ENCODE data around the gene KCNMA1.

The KCNMA1 gene

GRCh38 chr10:77117501-77117900 lies 520.1 kb downstream of the KCNMA1 start:
- H3K27ac ChIP-seq (ENCODE audit: low read length), result no peak overlapping the region
- H3K9ac ChIP-seq (ENCODE audit: low read length), result no peak overlapping the region
- H3K9me3 ChIP-seq (ENCODE audit: control insufficient read depth, low read depth, low read length), result no peaks in the 10 kb centered on the region
- no peak overlapping the region for H3K4me3 ChIP-seq (ENCODE audit: low read length)
- H3K4me1 ChIP-seq (ENCODE audit: control insufficient read depth, low read depth, low read length), result peaks cover 25% of the 10 kb centered on the region
- no peaks in the 10 kb centered on the region for H3K27me3 ChIP-seq (ENCODE audit: control insufficient read depth, insufficient read depth, low read length)
- no peaks in the 10 kb centered on the region for H3K36me3 ChIP-seq (ENCODE audit: control insufficient read depth, low read depth, low read length)

DNA sequence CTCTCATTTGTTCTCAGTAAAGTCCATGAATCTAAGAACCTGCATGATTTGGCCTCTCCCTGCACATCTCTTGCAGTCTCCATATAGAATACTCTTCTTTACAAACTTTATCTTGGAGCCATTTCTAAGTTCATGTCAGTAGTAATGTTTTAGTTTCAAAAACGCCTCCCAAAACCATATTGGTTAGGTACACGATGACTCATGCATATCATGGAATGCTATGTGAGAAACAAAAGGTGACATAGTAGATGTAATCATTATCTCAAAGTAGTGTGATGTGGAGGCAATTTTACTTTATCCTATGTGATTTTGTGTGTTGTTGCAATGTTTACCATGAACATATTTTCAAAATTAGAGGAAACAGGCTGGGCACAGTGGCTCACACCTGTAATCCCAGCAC lies 520.7 kb downstream of the KCNMA1 start:
- Histone ChIP-seq H3K9ac (ENCODE audit: low read length) (no peak overlapping the region), H3K27ac (ENCODE audit: low read length) (no peak overlapping the region), H3K27me3 (ENCODE audit: control insufficient read depth, insufficient read depth, low read length) (no peaks in the 10 kb centered on the region), H3K4me3 (ENCODE audit: low read length) (no peak overlapping the region), H3K4me1 (ENCODE audit: control insufficient read depth, low read depth, low read length) (peaks cover 30% of the 10 kb centered on the region), H3K9me3 (ENCODE audit: control insufficient read depth, low read depth, low read length) (no peaks in the 10 kb centered on the region), H3K36me3 (ENCODE audit: control insufficient read depth, low read depth, low read length) (no peaks in the 10 kb centered on the region)

- no peaks in the 10 kb centered on the region for H3K9me3 ChIP-seq (ENCODE audit: control insufficient read depth, low read depth, low read length)
- peaks cover 53% of the 10 kb centered on the region for H3K4me1 ChIP-seq (ENCODE audit: control insufficient read depth, low read depth, low read length)
- H3K9ac ChIP-seq (ENCODE audit: low read length), result peak overlapping the region; percentile 21
- no peaks in the 10 kb centered on the region for H3K27me3 ChIP-seq (ENCODE audit: control insufficient read depth, insufficient read depth, low read length)
- peak overlapping the region; percentile 36 for H3K4me3 ChIP-seq (ENCODE audit: low read length)
- H3K27ac ChIP-seq (ENCODE audit: low read length), result no peak overlapping the region
- H3K36me3 ChIP-seq (ENCODE audit: control insufficient read depth, low read depth, low read length), result no peaks in the 10 kb centered on the region
Observed at GRCh38 chr10:77114181-77114821, 523.3 kb downstream of the KCNMA1 start.

DNA sequence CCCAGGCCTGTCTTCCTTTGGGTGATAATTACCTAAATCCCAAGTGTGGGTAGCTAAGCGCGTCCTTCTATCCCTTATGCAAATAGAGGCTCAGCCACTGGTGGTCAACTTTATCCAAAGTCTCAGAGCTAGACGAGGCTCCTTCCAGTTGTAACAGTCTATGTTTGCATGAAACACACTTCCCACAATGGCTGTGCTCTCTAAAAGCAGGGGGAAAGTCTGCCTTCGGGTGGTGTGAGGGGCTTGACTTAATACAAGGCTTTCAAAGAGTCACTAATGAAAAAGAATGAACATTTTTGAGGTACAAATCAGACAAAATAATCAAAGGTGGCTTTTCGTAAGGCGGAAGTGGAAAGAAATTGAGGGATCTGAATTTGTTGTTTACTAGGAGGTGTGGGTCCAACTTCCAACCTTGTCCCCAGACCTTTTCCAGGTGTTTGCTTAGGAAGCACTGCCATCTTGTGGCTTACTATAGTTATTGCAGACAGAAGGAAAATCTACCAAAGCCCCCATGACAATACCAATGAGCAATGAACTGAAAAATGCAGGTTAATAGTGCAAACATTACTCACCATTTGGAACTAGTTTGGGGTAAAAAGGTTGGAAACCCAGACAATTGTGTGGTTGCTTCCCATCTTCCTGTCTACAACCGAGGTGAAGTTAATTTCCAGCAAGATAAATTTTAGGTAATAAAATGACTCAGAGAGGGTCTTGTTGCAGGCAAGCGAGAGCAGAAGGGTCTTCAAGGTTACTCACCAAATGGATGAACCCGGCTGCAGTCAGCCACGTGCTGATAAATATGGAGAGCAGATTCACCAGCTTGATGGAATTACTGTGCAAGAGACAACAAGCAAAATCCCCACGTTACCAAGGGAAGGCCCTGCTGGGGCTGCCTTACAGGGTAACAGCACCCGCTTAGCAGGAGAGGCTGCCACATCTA lies 525.7 kb downstream of the KCNMA1 start:
- H3K4me1 ChIP-seq (ENCODE audit: control insufficient read depth, low read depth, low read length), result peaks cover 66% of the 10 kb centered on the region
- no peak overlapping the region for H3K4me3 ChIP-seq (ENCODE audit: low read length)
- H3K27me3 ChIP-seq (ENCODE audit: control insufficient read depth, insufficient read depth, low read length), result no peaks in the 10 kb centered on the region
- H3K9ac ChIP-seq (ENCODE audit: low read length), result no peak overlapping the region
- no peaks in the 10 kb centered on the region for H3K9me3 ChIP-seq (ENCODE audit: control insufficient read depth, low read depth, low read length)
- H3K36me3 ChIP-seq (ENCODE audit: control insufficient read depth, low read depth, low read length), result no peaks in the 10 kb centered on the region
- H3K27ac ChIP-seq (ENCODE audit: low read length), result no peak overlapping the region

DNA sequence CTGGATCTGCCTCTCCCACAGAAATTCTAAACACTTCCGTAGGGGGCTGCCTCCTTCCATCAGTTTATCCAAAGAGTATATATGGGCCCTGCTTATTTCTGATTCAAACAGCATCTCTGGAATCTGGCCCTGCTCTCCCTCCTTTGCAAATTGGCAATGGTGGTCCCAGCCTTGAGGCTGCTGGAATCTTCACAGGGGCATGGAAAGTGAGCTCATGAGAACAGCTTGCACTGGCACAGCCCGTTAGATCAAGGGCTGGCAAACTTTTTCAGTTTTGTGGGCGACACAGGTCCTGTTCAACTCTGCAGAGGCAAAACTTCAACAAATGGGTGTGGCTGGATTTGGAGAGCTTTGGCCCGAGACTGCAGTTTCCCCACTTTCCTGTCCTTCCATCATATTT lies 526.9 kb downstream of the KCNMA1 start:
- H3K27me3 ChIP-seq (ENCODE audit: control insufficient read depth, insufficient read depth, low read length), result no peaks in the 10 kb centered on the region
- H3K9me3 ChIP-seq (ENCODE audit: control insufficient read depth, low read depth, low read length), result no peaks in the 10 kb centered on the region
- H3K4me1 ChIP-seq (ENCODE audit: control insufficient read depth, low read depth, low read length), result peaks cover 60% of the 10 kb centered on the region
- H3K27ac ChIP-seq (ENCODE audit: low read length), result no peak overlapping the region
- no peaks in the 10 kb centered on the region for H3K36me3 ChIP-seq (ENCODE audit: control insufficient read depth, low read depth, low read length)
- no peak overlapping the region for H3K9ac ChIP-seq (ENCODE audit: low read length)
- H3K4me3 ChIP-seq (ENCODE audit: low read length), result no peak overlapping the region

- peak overlapping the region; percentile 14 for H3K9ac ChIP-seq (ENCODE audit: low read length)
- H3K27me3 ChIP-seq (ENCODE audit: control insufficient read depth, insufficient read depth, low read length), result no peaks in the 10 kb centered on the region
- H3K4me3 ChIP-seq (ENCODE audit: low read length), result no peak overlapping the region
- no peaks in the 10 kb centered on the region for H3K36me3 ChIP-seq (ENCODE audit: control insufficient read depth, low read depth, low read length)
- no peaks in the 10 kb centered on the region for H3K9me3 ChIP-seq (ENCODE audit: control insufficient read depth, low read depth, low read length)
- H3K4me1 ChIP-seq (ENCODE audit: control insufficient read depth, low read depth, low read length), result peaks cover 48% of the 10 kb centered on the region
- peak overlapping the region; percentile 22 for H3K27ac ChIP-seq (ENCODE audit: low read length)
Observed at GRCh38 chr10:77109351-77109994, 528.1 kb downstream of the KCNMA1 start.

DNA sequence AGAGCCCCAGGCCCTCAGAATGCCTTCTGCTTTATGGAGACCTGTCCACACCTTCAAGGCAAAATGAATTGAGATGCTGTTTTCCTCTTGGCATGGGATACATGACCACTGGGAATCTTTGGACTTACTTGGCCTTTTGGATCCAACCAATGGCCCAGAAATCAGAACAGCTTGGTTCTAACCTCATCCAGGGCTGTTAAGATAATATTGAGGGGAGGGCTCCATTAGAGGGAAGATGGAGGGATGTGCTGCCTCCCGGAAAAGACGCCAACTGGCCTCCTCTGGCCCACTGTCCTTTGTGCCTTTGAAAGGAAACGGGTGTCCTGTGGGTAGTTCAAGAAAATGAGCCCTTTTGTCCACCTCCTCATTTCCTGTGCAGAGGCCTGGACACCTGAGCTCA lies 530.9 kb downstream of the KCNMA1 start:
- H3K36me3 ChIP-seq (ENCODE audit: control insufficient read depth, low read depth, low read length), result no peaks in the 10 kb centered on the region
- no peak overlapping the region for H3K27ac ChIP-seq (ENCODE audit: low read length)
- no peak overlapping the region for H3K9ac ChIP-seq (ENCODE audit: low read length)
- H3K4me3 ChIP-seq (ENCODE audit: low read length), result no peak overlapping the region
- H3K27me3 ChIP-seq (ENCODE audit: control insufficient read depth, insufficient read depth, low read length), result no peaks in the 10 kb centered on the region
- H3K4me1 ChIP-seq (ENCODE audit: control insufficient read depth, low read depth, low read length), result peaks cover 35% of the 10 kb centered on the region
- H3K9me3 ChIP-seq (ENCODE audit: control insufficient read depth, low read depth, low read length), result no peaks in the 10 kb centered on the region

GRCh38 chr10:77105761-77106221 lies 531.8 kb downstream of the KCNMA1 start:
- H3K9ac ChIP-seq (ENCODE audit: low read length), result no peak overlapping the region
- no peaks in the 10 kb centered on the region for H3K27me3 ChIP-seq (ENCODE audit: control insufficient read depth, insufficient read depth, low read length)
- H3K36me3 ChIP-seq (ENCODE audit: control insufficient read depth, low read depth, low read length), result no peaks in the 10 kb centered on the region
- no peak overlapping the region for H3K27ac ChIP-seq (ENCODE audit: low read length)
- H3K4me3 ChIP-seq (ENCODE audit: low read length), result no peak overlapping the region
- peaks cover 29% of the 10 kb centered on the region for H3K4me1 ChIP-seq (ENCODE audit: control insufficient read depth, low read depth, low read length)
- no peaks in the 10 kb centered on the region for H3K9me3 ChIP-seq (ENCODE audit: control insufficient read depth, low read depth, low read length)

DNA sequence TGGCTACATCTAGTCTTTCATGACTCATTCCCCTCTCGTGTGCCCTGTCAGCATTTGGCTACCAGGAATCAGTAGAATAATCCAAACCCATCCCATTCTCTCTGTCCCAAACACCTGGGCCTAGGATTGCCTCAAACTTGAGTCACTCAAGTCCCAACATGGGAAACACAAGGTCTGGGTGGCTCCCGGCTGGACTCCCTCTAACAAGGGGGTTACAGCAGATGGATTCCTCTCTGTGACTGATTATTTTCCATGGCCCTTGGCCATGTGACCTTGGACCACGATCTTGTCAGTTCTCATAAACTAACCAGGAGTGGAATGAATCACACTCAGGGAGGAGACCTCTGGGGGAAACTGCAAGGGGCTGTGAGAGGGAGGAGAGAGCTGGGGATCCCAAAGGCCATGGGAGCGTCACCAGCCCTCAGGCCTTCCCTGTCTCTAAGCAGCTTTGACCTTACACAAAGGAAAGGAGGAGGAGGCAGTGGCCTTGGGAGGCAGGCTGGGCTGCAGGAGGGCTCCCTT lies 533.1 kb downstream of the KCNMA1 start:
- H3K36me3 ChIP-seq (ENCODE audit: control insufficient read depth, low read depth, low read length), result no peaks in the 10 kb centered on the region
- no peaks in the 10 kb centered on the region for H3K27me3 ChIP-seq (ENCODE audit: control insufficient read depth, insufficient read depth, low read length)
- no peak overlapping the region for H3K4me3 ChIP-seq (ENCODE audit: low read length)
- H3K27ac ChIP-seq (ENCODE audit: low read length), result no peak overlapping the region
- peaks cover 16% of the 10 kb centered on the region for H3K4me1 ChIP-seq (ENCODE audit: control insufficient read depth, low read depth, low read length)
- H3K9ac ChIP-seq (ENCODE audit: low read length), result no peak overlapping the region
- H3K9me3 ChIP-seq (ENCODE audit: control insufficient read depth, low read depth, low read length), result no peaks in the 10 kb centered on the region

- Histone ChIP-seq H3K9ac (ENCODE audit: low read length) (no peak overlapping the region), H3K4me1 (ENCODE audit: control insufficient read depth, low read depth, low read length) (peaks cover 4% of the 10 kb centered on the region), H3K27ac (ENCODE audit: low read length) (no peak overlapping the region), H3K36me3 (ENCODE audit: control insufficient read depth, low read depth, low read length) (no peaks in the 10 kb centered on the region), H3K27me3 (ENCODE audit: control insufficient read depth, insufficient read depth, low read length) (no peaks in the 10 kb centered on the region), H3K4me3 (ENCODE audit: low read length) (no peak overlapping the region), H3K9me3 (ENCODE audit: control insufficient read depth, low read depth, low read length) (no peaks in the 10 kb centered on the region)
Observed at GRCh38 chr10:77103213-77103612, 534.4 kb downstream of the KCNMA1 start.

GRCh38 chr10:77101341-77101740 lies 536.3 kb downstream of the KCNMA1 start:
- Histone ChIP-seq H3K4me3 (ENCODE audit: low read length) (no peak overlapping the region), H3K36me3 (ENCODE audit: control insufficient read depth, low read depth, low read length) (no peaks in the 10 kb centered on the region), H3K4me1 (ENCODE audit: control insufficient read depth, low read depth, low read length) (no peaks in the 10 kb centered on the region), H3K9ac (ENCODE audit: low read length) (no peak overlapping the region), H3K9me3 (ENCODE audit: control insufficient read depth, low read depth, low read length) (no peaks in the 10 kb centered on the region), H3K27me3 (ENCODE audit: control insufficient read depth, insufficient read depth, low read length) (no peaks in the 10 kb centered on the region), H3K27ac (ENCODE audit: low read length) (no peak overlapping the region)

All from iPS-18a (cell line).